IMR-90 (cell line): ENCODE results near the gene PPAN. TPM values are rescaled to one million over a fixed set of nuclear protein-coding genes. Genes with fewer than 3 reads are reported as not detected.

ENCODE experiments used
- ATAC-seq: fragments of 200-7000 bp; cut with Tn5 transposase; 2 replicates; pipeline ENCODE4 v1.9.1; 2020; ENCODE audit warnings: low read depth, mild to moderate bottlenecking, moderate library complexity
- BruUV-seq: library from RNA; stranded (reverse); fragments of 400-500 nt; replicated peaks from 2 replicates; lab custom pipeline; 2021; lab: Mats Ljungman, UMichigan
- CTCF ChIA-PET: fragments of 300-600 bp; formaldehyde crosslinking; extraction: SDS; loops from one replicate; lab custom pipeline; 2021; ENCODE audit warnings: antibody characterized with exemption; lab: Yijun Ruan, JAX
- POLR2A ChIA-PET: fragments of 300-600 bp; sonication (Branson Sonifier 250); formaldehyde crosslinking; loops from one replicate; lab custom pipeline; 2022; ENCODE audit warnings: antibody characterized with exemption; ENCODE audit not compliant: unreplicated experiment; lab: Charles Lee
- DNase-seq: peaks from one replicate; pipeline ENCODE4 v3.0.0; 2013
- H2AFZ ChIP-seq: replicated peaks from 2 replicates; pipeline ENCODE3; 2013; ENCODE audit warnings: low read length, mild to moderate bottlenecking; ENCODE audit not compliant: poor library complexity
- H2AK5ac ChIP-seq: 2 replicates; pipeline ENCODE4 v1.6.1; 2013; ENCODE audit warnings: low read depth, low read length, inconsistent platforms
- H2AK9ac ChIP-seq: replicated peaks from 2 replicates; pipeline ENCODE3; 2013; ENCODE audit warnings: mild to moderate bottlenecking, low read depth, low read length, moderate library complexity; ENCODE audit not compliant: poor library complexity
- H2BK120ac ChIP-seq: 2 replicates; pipeline ENCODE4 v1.6.1; 2013; ENCODE audit warnings: low read depth, low read length, inconsistent platforms
- H2BK15ac ChIP-seq: 3 replicates; pipeline ENCODE4 v1.6.1; 2013; ENCODE audit warnings: low read depth, low read length, inconsistent platforms
- H2BK20ac ChIP-seq: 2 replicates; pipeline ENCODE4 v1.6.1; 2013; ENCODE audit warnings: low read depth, mild to moderate bottlenecking, inconsistent platforms, low read length, moderate library complexity
- H2BK5ac ChIP-seq: 2 replicates; pipeline ENCODE4 v1.6.1; 2013; ENCODE audit warnings: mild to moderate bottlenecking, low read depth, low read length, inconsistent platforms; ENCODE audit not compliant: poor library complexity, severe bottlenecking
- H3K14ac ChIP-seq: replicated peaks from 2 replicates; pipeline ENCODE4 v1.6.1; 2013; ENCODE audit warnings: low read depth, low read length, inconsistent platforms
- H3K18ac ChIP-seq: 2 replicates; pipeline ENCODE4 v1.6.1; 2013; ENCODE audit warnings: low read depth, low read length, control low read depth
- H3K23ac ChIP-seq: 2 replicates; pipeline ENCODE4 v1.6.1; 2013; ENCODE audit warnings: low read depth, low read length, inconsistent platforms
- H3K27ac ChIP-seq: 2 replicates; pipeline ENCODE4 v1.5.1; 2013; ENCODE audit warnings: mild to moderate bottlenecking, control low read depth, low read length; ENCODE audit not compliant: insufficient read depth
- H3K27me3 ChIP-seq: 2 replicates; pipeline ENCODE4 v1.6.1; 2013; ENCODE audit warnings: low read length; ENCODE audit not compliant: control insufficient read depth, insufficient read depth
- H3K36me3 ChIP-seq: 2 replicates; pipeline ENCODE4 v1.6.1; 2013; ENCODE audit warnings: low read length, mixed read lengths; ENCODE audit not compliant: control insufficient read depth, insufficient read depth
- H3K4ac ChIP-seq: 2 replicates; pipeline ENCODE4 v1.6.1; 2013; ENCODE audit warnings: low read depth, low read length, inconsistent platforms
- H3K4me1 ChIP-seq: 2 replicates; pipeline ENCODE4 v1.6.1; 2013; ENCODE audit warnings: low read length, mixed read lengths; ENCODE audit not compliant: control insufficient read depth, insufficient read depth
- H3K4me2 ChIP-seq: 2 replicates; pipeline ENCODE4 v1.6.1; 2013; ENCODE audit warnings: low read depth, mild to moderate bottlenecking, control low read depth, low read length, moderate library complexity
- H3K4me3 ChIP-seq: 2 replicates; pipeline ENCODE4 v1.5.1; 2013; ENCODE audit warnings: low read depth, mild to moderate bottlenecking, control low read depth, low read length, moderate library complexity; ENCODE audit not compliant: insufficient read depth
- H3K56ac ChIP-seq: 2 replicates; pipeline ENCODE4 v1.6.1; 2013; ENCODE audit warnings: low read length, inconsistent platforms; ENCODE audit not compliant: insufficient read depth; ENCODE audit errors: extremely low read depth
- H3K79me1 ChIP-seq, 2 experiments: 2 replicates each; pipeline ENCODE4 v1.6.1; 2013; ENCODE audit warnings: low read length in 2 of 2, inconsistent platforms in 1 of 2, low read depth in 1 of 2
- H3K9ac ChIP-seq: 2 replicates; pipeline ENCODE4 v1.6.1; 2013; ENCODE audit warnings: low read depth, low read length, control low read depth
- H3K9me1 ChIP-seq: 2 replicates; pipeline ENCODE4 v1.6.1; 2013; ENCODE audit warnings: low read length, inconsistent platforms; ENCODE audit not compliant: insufficient read depth
- H3K9me3 ChIP-seq: 2 replicates; pipeline ENCODE4 v1.6.1; 2013; ENCODE audit warnings: low read length; ENCODE audit not compliant: control insufficient read depth, insufficient read depth
- H4K20me1 ChIP-seq: 2 replicates; pipeline ENCODE4 v1.6.1; 2013; ENCODE audit warnings: low read length, inconsistent platforms; ENCODE audit not compliant: insufficient read depth
- H4K5ac ChIP-seq: 2 replicates; pipeline ENCODE4 v1.6.1; 2013; ENCODE audit warnings: mild to moderate bottlenecking, low read depth, low read length, control low read depth
- H4K8ac ChIP-seq, 2 experiments: 2 replicates each; pipeline ENCODE4 v1.6.1; 2013; ENCODE audit warnings: low read depth in 2 of 2, low read length in 2 of 2, control low read depth in 1 of 2, inconsistent platforms in 1 of 2
- H4K91ac ChIP-seq: 2 replicates; pipeline ENCODE4 v1.6.1; 2013; ENCODE audit warnings: low read depth, low read length, inconsistent platforms; ENCODE audit not compliant: insufficient read depth
- BHLHE40 ChIP-seq: fragments of 150-350 bp; IDR thresholded peaks from 2 replicates; pipeline ENCODE4 v1.6.1; 2016; ENCODE audit warnings: mild to moderate bottlenecking, low read depth, low read length
- CTCF ChIP-seq: conservative IDR thresholded peaks from 2 replicates; pipeline ENCODE4 v1.5.1; 2012; ENCODE audit warnings: mild to moderate bottlenecking, low read depth, low read length, improper control_type of control experiment
- FOS ChIP-seq: fragments of 150-350 bp; IDR thresholded peaks from 2 replicates; pipeline ENCODE4 v1.6.1; 2016; ENCODE audit warnings: low read depth, low read length
- MAFK ChIP-seq: IDR thresholded peaks from 2 replicates; pipeline ENCODE4 v1.6.1; 2012; ENCODE audit warnings: low read depth, low read length, improper control_type of control experiment
- POLR2A ChIP-seq: IDR thresholded peaks from 2 replicates; pipeline ENCODE4 v1.6.1; 2012; ENCODE audit warnings: mild to moderate bottlenecking, low read depth, low read length
- RAD21 ChIP-seq: IDR thresholded peaks from 2 replicates; pipeline ENCODE4 v1.6.1; 2012; ENCODE audit warnings: low read length, improper control_type of control experiment
- RFX5 ChIP-seq: IDR thresholded peaks from 2 replicates; pipeline ENCODE4 v1.8.0; 2012; ENCODE audit warnings: low read depth, mild to moderate bottlenecking, low read length, moderate library complexity
- WGBS, 2 experiments: methylation state at CpG; one replicate each; pipeline versions ENCODE4 v1.1.5 to v1.1.7; 2013; ENCODE audit warnings: missing lambda C conversion rate in 2 of 2; ENCODE audit not compliant: insufficient read length in 1 of 2; ENCODE audit errors: extremely low coverage in 2 of 2; 5-methylcytosine and 5-hydroxymethylcytosine counted together
- dilution Hi-C: fragments of 300-500 bp; cut with HindIII; formaldehyde crosslinking; loops from one replicate; pipeline ENCODE4 v1.14.3; 2018; ENCODE audit warnings: low sequenced_read_pairs; ENCODE audit not compliant: unreplicated experiment
- in situ Hi-C: fragments of 300-500 bp; cut with MboI; formaldehyde crosslinking; loops from 3 replicates; pipeline ENCODE4 v1.14.3; 2019; ENCODE audit warnings: low sequenced_read_pairs, inconsistent platforms, mixed read lengths
- intact Hi-C: fragments of 100-400 bp; cut with micrococcal nuclease; formaldehyde crosslinking; loops from 2 replicates; pipeline ENCODE4 v1.10.0; 2022
- polyA plus RNA-seq, 3 experiments: library from polyadenylated mRNA; depleted of rRNA; stranded (reverse); fragments of >200 nt; gene quantifications; 2 replicates each; pipeline ENCODE4 v1.2.3, GENCODE V29; 2012; ENCODE audit warnings: low replicate concordance in 1 of 3
- total RNA-seq: library from RNA; depleted of rRNA; stranded (reverse); fragments of >200 nt; gene quantifications from 2 replicates; pipeline ENCODE4 v1.2.3, GENCODE V29; 2012

PPAN gene
- total and polyA plus RNA-seq, 2 of the 4 experiments (the other 2 are of a cell fraction), result 24.0 to 41.6 TPM

DNA sequence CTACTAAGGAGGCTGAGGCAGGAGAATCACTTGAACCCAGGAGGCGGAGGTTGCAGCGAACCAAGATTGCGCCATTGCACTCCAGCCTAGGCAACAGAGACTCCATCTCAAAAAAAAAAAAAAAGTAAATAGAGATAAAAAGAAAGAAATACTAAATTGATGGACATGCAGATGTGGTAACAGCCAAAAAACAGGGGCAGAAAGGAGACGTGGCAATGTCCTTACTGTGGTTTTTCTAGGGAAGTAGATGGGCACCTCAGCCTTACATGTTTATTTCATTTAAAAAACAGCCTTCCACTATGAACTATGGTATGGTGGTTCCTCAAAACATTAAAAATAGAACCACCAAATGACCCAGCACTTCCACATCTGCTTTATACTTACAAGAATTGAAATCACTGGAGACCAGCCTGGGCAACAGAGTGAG is 20.1 kb downstream of the PPAN start:
- H3K27me3 ChIP-seq, result no peaks in the 10 kb centered on the region
- no peak overlapping the region for H2BK20ac ChIP-seq
- H3K9me1 ChIP-seq, result no peaks in the 10 kb centered on the region
- ChIA-PET CTCF (no interaction called here), POLR2A (no interaction called here)
- no peaks in the 10 kb centered on the region for H3K9me3 ChIP-seq
- H3K27ac ChIP-seq, result no peak overlapping the region
- H3K4me1 ChIP-seq, result peaks cover 2% of the 10 kb centered on the region; the same call in 1 of the 2 replicates
- no peak overlapping the region for H2BK5ac ChIP-seq
- no peak overlapping the region for H4K5ac ChIP-seq
- in situ Hi-C loops, result no loop called here
- H2BK120ac ChIP-seq, result no peak overlapping the region
- H3K56ac ChIP-seq, result no peak overlapping the region
- H2AK9ac ChIP-seq, result no peak overlapping the region
- no peak overlapping the region for H3K4me2 ChIP-seq
- no CpG with 5 or more reads among the region's 4 CpGs for WGBS, 2 experiments
- no peaks in the 10 kb centered on the region; a peak in 2 of 4 replicates for H3K79me1 ChIP-seq
- no peak overlapping the region for H3K4ac ChIP-seq
- no peak overlapping the region for H4K8ac ChIP-seq
- DNase-seq (no peak), ATAC-seq (no peak)
- BruUV-seq, result no TSS peak
- no peak overlapping the region for H2BK15ac ChIP-seq
- no peak overlapping the region for H3K4me3 ChIP-seq
- H2AK5ac ChIP-seq, result no peak overlapping the region
- peaks cover 12% of the 10 kb centered on the region for H3K36me3 ChIP-seq
- no peak overlapping the region for H3K18ac ChIP-seq
- no peak overlapping the region for H3K9ac ChIP-seq
- H2AFZ ChIP-seq, result no peak overlapping the region
- H4K91ac ChIP-seq, result no peak overlapping the region
- intact Hi-C loops, result no loop called here
- no peaks in the 10 kb centered on the region for H4K20me1 ChIP-seq
- no peak overlapping the region for H3K23ac ChIP-seq
- dilution Hi-C loops, result no loop called here
- TF ChIP-seq CTCF, result no peak
- no peak for TF ChIP-seq POLR2A
- no peak for TF ChIP-seq RAD21
- no peak for TF ChIP-seq BHLHE40
- no peak for TF ChIP-seq RFX5
- no peak for TF ChIP-seq MAFK
- no peak for TF ChIP-seq FOS
- H3K14ac ChIP-seq, result no peak overlapping the region
